ENCODE results near the gene KCNQ5. TPM values are rescaled to one million over a fixed set of nuclear protein-coding genes. Genes with fewer than 3 reads are reported as not detected.

KCNQ5 gene
- total and polyA plus RNA-seq, 12 donors, result 0.10 to 3.6 (median 0.52) TPM

DNA sequence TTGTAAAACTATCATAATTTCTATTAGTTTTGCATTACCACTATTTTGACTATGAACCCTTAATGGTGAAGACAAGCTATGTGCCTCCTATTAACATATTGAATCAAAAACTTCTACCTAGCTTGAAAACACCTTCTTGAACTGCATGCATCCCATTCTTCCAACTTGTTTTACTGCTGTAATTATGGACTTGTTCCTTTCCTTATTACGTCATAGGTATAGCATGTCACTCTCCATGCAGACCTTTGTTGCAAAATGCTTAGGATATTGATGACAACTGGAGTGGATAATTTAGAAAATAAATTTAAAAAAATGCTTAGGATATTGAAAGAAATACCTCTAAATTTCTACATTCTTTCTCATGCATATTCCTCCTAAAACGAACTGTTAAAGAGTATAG is 219.3 kb downstream of the KCNQ5 start:
- no peaks in the 10 kb centered on the region for H3K36me3 ChIP-seq (replicated peaks in 1 of 2)
- H3K27ac ChIP-seq, result no peak overlapping the region
- H3K4me3 ChIP-seq, result no peak overlapping the region
- no peaks in the 10 kb centered on the region for H3K4me1 ChIP-seq (replicated peaks in 1 of 2)
- no peaks in the 10 kb centered on the region for H3K27me3 ChIP-seq
- WGBS, 4 donors, result 60 to 75% (median 66%) methylated on average over 2 of the region's 2 CpGs
- TF ChIP-seq, protein P1, sequence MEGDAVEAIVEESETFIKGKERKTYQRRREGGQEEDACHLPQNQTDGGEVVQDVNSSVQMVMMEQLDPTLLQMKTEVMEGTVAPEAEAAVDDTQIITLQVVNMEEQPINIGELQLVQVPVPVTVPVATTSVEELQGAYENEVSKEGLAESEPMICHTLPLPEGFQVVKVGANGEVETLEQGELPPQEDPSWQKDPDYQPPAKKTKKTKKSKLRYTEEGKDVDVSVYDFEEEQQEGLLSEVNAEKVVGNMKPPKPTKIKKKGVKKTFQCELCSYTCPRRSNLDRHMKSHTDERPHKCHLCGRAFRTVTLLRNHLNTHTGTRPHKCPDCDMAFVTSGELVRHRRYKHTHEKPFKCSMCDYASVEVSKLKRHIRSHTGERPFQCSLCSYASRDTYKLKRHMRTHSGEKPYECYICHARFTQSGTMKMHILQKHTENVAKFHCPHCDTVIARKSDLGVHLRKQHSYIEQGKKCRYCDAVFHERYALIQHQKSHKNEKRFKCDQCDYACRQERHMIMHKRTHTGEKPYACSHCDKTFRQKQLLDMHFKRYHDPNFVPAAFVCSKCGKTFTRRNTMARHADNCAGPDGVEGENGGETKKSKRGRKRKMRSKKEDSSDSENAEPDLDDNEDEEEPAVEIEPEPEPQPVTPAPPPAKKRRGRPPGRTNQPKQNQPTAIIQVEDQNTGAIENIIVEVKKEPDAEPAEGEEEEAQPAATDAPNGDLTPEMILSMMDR (IDR thresholded peaks at IDR 0.05), result no peak
- TF ChIP-seq POLR2A (IDR thresholded peaks at IDR 0.05), result no peak
- intact Hi-C loops (cut with DNase I), result no loop called here
- DNase-seq, result no peak
- no peaks in the 10 kb centered on the region for H3K9me3 ChIP-seq (replicated peaks in 1 of 3)

DNA sequence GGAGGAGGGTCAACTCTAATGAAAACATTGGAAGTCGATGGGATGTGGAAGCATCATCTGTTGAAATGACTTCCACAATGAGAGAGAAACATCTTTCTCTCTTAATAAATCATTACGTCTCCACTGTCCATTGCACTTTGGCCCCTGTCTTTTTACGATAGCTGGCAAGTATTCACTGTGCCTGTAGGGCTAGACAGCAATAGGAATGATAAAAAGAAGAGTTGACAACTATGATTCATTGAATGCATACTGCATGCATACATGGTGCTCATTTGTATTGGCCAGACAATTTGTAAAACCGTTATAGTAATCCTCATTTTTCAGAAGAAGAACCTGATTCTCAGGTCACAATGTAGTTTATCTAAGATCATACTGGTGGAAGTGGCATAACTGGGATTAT is 220.3 kb downstream of the KCNQ5 start:
- no peaks in the 10 kb centered on the region for H3K36me3 ChIP-seq (replicated peaks in 1 of 2)
- no peaks in the 10 kb centered on the region for H3K9me3 ChIP-seq (replicated peaks in 1 of 3)
- H3K4me1 ChIP-seq (replicated peaks in 1 of 2), result no peaks in the 10 kb centered on the region
- intact Hi-C loops (cut with DNase I), result no loop called here
- TF ChIP-seq POLR2A (IDR thresholded peaks at IDR 0.05), result no peak
- H3K27ac ChIP-seq, result no peak overlapping the region
- 32 to 46% (median 44%) methylated on average over 4 of the region's 4 CpGs for WGBS, 4 donors
- no peak overlapping the region for H3K4me3 ChIP-seq
- no peak for DNase-seq
- H3K27me3 ChIP-seq, result no peaks in the 10 kb centered on the region

GRCh38 chr6:72844614-72845013 is 222.8 kb downstream of the KCNQ5 start:
- no peak for TF ChIP-seq POLR2A (IDR thresholded peaks at IDR 0.05)
- no peaks in the 10 kb centered on the region for H3K27me3 ChIP-seq
- H3K36me3 ChIP-seq (replicated peaks in 1 of 2), result no peaks in the 10 kb centered on the region
- 37 to 54% (median 47%) methylated on average over 4 of the region's 4 CpGs for WGBS, 4 donors
- intact Hi-C loops (cut with DNase I), result no loop called here
- no peaks in the 10 kb centered on the region for H3K9me3 ChIP-seq (replicated peaks in 1 of 3)
- H3K4me1 ChIP-seq (replicated peaks in 1 of 2), result no peaks in the 10 kb centered on the region
- no peak for DNase-seq
- H3K27ac ChIP-seq, result no peak overlapping the region
- no peak overlapping the region for H3K4me3 ChIP-seq

DNA sequence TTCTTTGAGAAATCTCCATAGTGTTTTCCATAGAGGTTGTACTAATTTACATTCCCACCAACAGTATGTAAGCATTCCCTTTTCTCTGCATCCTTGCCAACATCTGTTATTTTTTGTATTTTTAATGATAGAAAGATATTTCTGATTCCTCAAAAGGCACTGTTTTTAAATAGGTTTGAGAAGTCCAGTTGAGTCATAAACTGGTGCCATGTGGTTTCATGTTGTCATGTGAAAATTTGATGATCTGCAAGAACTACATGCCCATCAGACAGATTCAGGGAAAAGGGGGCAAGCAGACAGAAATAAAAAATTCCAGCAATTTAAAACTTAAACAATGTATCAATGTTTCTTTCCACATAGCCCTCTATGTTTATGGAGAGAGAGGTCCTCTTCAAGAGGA is 227.5 kb downstream of the KCNQ5 start:
- no peak overlapping the region for H3K4me3 ChIP-seq
- intact Hi-C loops (cut with DNase I), result no loop called here
- DNase-seq, result no peak
- no peak overlapping the region for H3K27ac ChIP-seq
- no peaks in the 10 kb centered on the region for H3K27me3 ChIP-seq
- TF ChIP-seq POLR2A (IDR thresholded peaks at IDR 0.05), result no peak
- TF ChIP-seq, protein P1 (IDR thresholded peaks at IDR 0.05), result no peak
- no peaks in the 10 kb centered on the region for H3K4me1 ChIP-seq (replicated peaks in 1 of 2)
- H3K9me3 ChIP-seq (replicated peaks in 1 of 3), result no peaks in the 10 kb centered on the region
- H3K36me3 ChIP-seq (replicated peaks in 1 of 2), result no peaks in the 10 kb centered on the region

GRCh38 chr6:72850040-72850439 is 228.2 kb downstream of the KCNQ5 start:
- TF ChIP-seq POLR2A (IDR thresholded peaks at IDR 0.05), result no peak
- TF ChIP-seq, protein P1 (IDR thresholded peaks at IDR 0.05), result no peak
- H3K27me3 ChIP-seq, result no peaks in the 10 kb centered on the region
- DNase-seq, result no peak
- no peaks in the 10 kb centered on the region for H3K9me3 ChIP-seq (replicated peaks in 1 of 3)
- WGBS, 4 donors, result 69 to 85% (median 75%) methylated on average over 2 of the region's 2 CpGs
- no peaks in the 10 kb centered on the region for H3K36me3 ChIP-seq (replicated peaks in 1 of 2)
- H3K27ac ChIP-seq, result no peak overlapping the region
- intact Hi-C loops (cut with DNase I), result no loop called here
- H3K4me3 ChIP-seq, result no peak overlapping the region
- H3K4me1 ChIP-seq (replicated peaks in 1 of 2), result no peaks in the 10 kb centered on the region
